Neutrophil (primary cell): ENCODE results near the gene NELL1.

Experiments
- H3K27ac ChIP-seq: fragments of 200-600 bp; sonication (generic); 2 replicates; pipeline ENCODE4 v1.5.1; 2016; ENCODE audit warnings: mild to moderate bottlenecking, moderate library complexity
- H3K27me3 ChIP-seq: fragments of 200-600 bp; sonication (generic); 2 replicates; pipeline ENCODE4 v1.6.0; 2016; ENCODE audit warnings: mild to moderate bottlenecking
- H3K36me3 ChIP-seq: fragments of 200-600 bp; sonication (generic); 2 replicates; pipeline ENCODE4 v1.5.1; 2017
- H3K4me1 ChIP-seq, 2 experiments: fragments of 200-600 bp in 1 of 2; sonication (generic) in 1 of 2; 1 replicate in 1 of 2; 2 replicates in 1 of 2; pipeline versions ENCODE4 v1.5.1 to v1.6.1; 2013 to 2016; ENCODE audit warnings: low read depth in 1 of 2, low read length in 1 of 2, mild to moderate bottlenecking in 1 of 2, moderate library complexity in 1 of 2; ENCODE audit not compliant: control insufficient read depth in 1 of 2, insufficient read depth in 1 of 2
- H3K4me3 ChIP-seq, 2 experiments: fragments of 200-600 bp in 1 of 2; sonication (generic) in 1 of 2; 1 replicate in 1 of 2; 2 replicates in 1 of 2; pipeline ENCODE4 v1.5.1; 2013 to 2016; ENCODE audit warnings: low read depth in 1 of 2, low read length in 1 of 2, mild to moderate bottlenecking in 1 of 2, moderate library complexity in 1 of 2
- H3K9me3 ChIP-seq: fragments of 200-600 bp; sonication (generic); 2 replicates; pipeline ENCODE4 v1.5.1; 2016
- CTCF ChIP-seq: fragments of 200-600 bp; sonication (generic); IDR thresholded peaks from 2 replicates; pipeline ENCODE4 v1.5.1; 2016; ENCODE audit warnings: antibody characterized with exemption

Gene NELL1

GRCh38 chr11:20739107-20739506 lies 69.7 kb downstream of the NELL1 start:
- no peak overlapping the region for H3K4me3 ChIP-seq
- H3K4me1 ChIP-seq = no peaks in the 10 kb centered on the region
- H3K36me3 ChIP-seq = no peaks in the 10 kb centered on the region
- no peaks in the 10 kb centered on the region for H3K27me3 ChIP-seq
- H3K9me3 ChIP-seq = no peaks in the 10 kb centered on the region
- H3K27ac ChIP-seq = no peak overlapping the region
- no peak for TF ChIP-seq CTCF

DNA sequence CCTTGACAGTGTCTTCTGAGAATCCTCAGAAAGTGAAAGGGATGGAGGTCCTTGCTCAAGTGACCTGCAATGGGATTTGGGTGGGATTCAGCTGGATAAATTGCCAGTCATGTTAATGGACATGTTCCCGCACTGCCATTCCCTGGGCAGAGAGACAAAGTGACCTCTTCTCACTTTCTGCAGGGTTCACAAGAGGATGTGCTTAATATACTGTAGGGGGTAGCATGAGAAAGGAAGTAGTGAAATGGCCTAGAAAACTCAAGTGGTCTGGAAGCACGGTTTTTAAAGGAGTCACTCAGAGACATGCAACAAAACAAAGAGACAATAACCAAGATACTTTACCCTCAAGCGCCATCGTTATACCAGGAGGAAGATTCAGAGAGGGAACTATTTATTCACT lies 70.2 kb downstream of the NELL1 start:
- Histone ChIP-seq H3K4me3 (no peak overlapping the region), H3K27ac (no peak overlapping the region), H3K4me1 (no peaks in the 10 kb centered on the region), H3K27me3 (no peaks in the 10 kb centered on the region), H3K36me3 (no peaks in the 10 kb centered on the region), H3K9me3 (no peaks in the 10 kb centered on the region)
- no peak for TF ChIP-seq CTCF

DNA sequence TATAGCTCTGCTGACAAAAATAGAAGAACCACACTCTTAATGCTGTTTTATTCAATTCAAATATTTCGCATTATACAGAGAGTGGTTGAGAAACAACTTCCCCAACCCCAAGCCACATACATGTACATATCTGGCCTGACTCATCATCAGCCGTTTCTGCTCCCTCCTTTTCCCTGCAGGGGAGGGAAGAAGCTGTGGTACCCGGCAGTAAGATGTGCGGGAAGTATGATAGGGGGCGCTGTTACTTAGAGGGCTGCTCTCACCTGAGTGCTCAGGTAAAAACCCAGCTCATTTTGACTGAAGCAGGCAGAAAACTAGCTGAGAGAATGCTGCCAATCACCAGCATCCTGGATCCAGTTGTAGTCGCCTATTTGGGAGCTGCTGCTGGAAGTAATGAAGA lies 85.5 kb downstream of the NELL1 start:
- H3K4me1 ChIP-seq = no peaks in the 10 kb centered on the region
- H3K36me3 ChIP-seq = no peaks in the 10 kb centered on the region
- H3K9me3 ChIP-seq = no peaks in the 10 kb centered on the region
- H3K27ac ChIP-seq = no peak overlapping the region
- H3K4me3 ChIP-seq = no peak overlapping the region
- TF ChIP-seq CTCF = no peak
- no peaks in the 10 kb centered on the region for H3K27me3 ChIP-seq

DNA sequence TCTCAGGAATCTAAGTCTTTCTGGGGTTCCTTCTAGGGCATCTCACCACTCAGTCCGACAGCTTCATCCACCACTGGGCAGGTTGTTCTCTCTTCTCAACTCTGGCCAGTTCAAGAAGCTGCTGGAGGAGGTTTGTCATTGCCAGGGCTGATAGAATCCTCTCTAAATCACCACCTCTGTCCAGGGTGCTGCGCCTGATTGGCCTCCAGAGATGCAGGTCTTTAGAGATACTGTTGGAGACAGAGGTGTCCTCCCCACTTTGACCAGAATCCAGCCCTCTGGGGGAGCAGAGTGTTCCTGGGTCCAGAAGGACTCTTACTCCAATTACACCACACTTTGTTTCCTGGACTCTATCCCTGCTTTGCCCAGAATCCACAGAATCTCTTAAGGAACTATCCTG lies 90.2 kb downstream of the NELL1 start:
- no peaks in the 10 kb centered on the region for H3K4me1 ChIP-seq
- no peaks in the 10 kb centered on the region for H3K27me3 ChIP-seq
- no peaks in the 10 kb centered on the region for H3K36me3 ChIP-seq
- no peaks in the 10 kb centered on the region for H3K9me3 ChIP-seq
- TF ChIP-seq CTCF = no peak
- no peak overlapping the region for H3K27ac ChIP-seq
- no peak overlapping the region for H3K4me3 ChIP-seq

GRCh38 chr11:20760811-20761210 lies 91.4 kb downstream of the NELL1 start:
- TF ChIP-seq CTCF = no peak

More at GRCh38 chr11:20760811-20761210, 91.4 kb downstream of the NELL1 start:
- Histone ChIP-seq H3K36me3 (no peaks in the 10 kb centered on the region), H3K27ac (no peak overlapping the region), H3K4me3 (no peak overlapping the region), H3K4me1 (no peaks in the 10 kb centered on the region), H3K27me3 (no peaks in the 10 kb centered on the region), H3K9me3 (no peaks in the 10 kb centered on the region)
